HepG2 (cell line): ENCODE results near the gene SVBP. TPM values are rescaled to one million over a fixed set of nuclear protein-coding genes. Genes with fewer than 3 reads are reported as not detected.

ENCODE experiments used
- ATAC-seq: fragments of 200-7000 bp; cut with Tn5 transposase; 3 replicates; pipeline ENCODE4 v1.9.1; 2020; ENCODE audit warnings: mild to moderate bottlenecking, moderate library complexity
- BruUV-seq: library from RNA; stranded (reverse); fragments of 400-500 nt; replicated peaks from 2 replicates; lab custom pipeline; 2021; lab: Mats Ljungman, UMichigan
- CTCF ChIA-PET: fragments of 300-600 bp; formaldehyde crosslinking; extraction: SDS; loops from one replicate; lab custom pipeline; 2021; ENCODE audit warnings: low total read pairs, inconsistent platforms, low intra/inter-chr PET ratio; lab: Yijun Ruan, JAX
- POLR2A ChIA-PET: fragments of 350-600 bp; sonication (Branson Sonifier 250); formaldehyde crosslinking; loops from one replicate; lab custom pipeline; 2020; ENCODE audit warnings: antibody characterized with exemption, inconsistent platforms; lab: Yijun Ruan, JAX
- DNase-seq: peaks from one replicate; pipeline ENCODE4 v3.0.0-alpha.2; 2015; ENCODE audit warnings: low spot score
- FAIRE-seq: peaks from 3 replicates; lab custom pipeline; 2011; peaks lifted over from hg19 to GRCh38; lab: Jason Lieb, UNC
- H2AFZ ChIP-seq: one replicate; pipeline ENCODE4 v1.6.1; 2011; ENCODE audit warnings: low read length, inconsistent platforms
- H3K27ac ChIP-seq: fragments of 300-600 bp; 3 replicates; pipeline ENCODE4 v1.8.0; 2011; ENCODE audit warnings: mixed run types, mild to moderate bottlenecking, mixed read lengths, low read length, inconsistent platforms; ENCODE audit not compliant: insufficient read depth; ENCODE audit errors: extremely low read length
- H3K27me3 ChIP-seq, 2 experiments: fragments of 200-600 bp in 1 of 2; 2 replicates in 1 of 2; 3 replicates in 1 of 2; pipeline versions ENCODE4 v1.6.0 to v1.8.0; 2011; ENCODE audit warnings: low read length in 2 of 2, mild to moderate bottlenecking in 2 of 2, moderate library complexity in 2 of 2, inconsistent platforms in 1 of 2; ENCODE audit not compliant: insufficient read depth in 2 of 2, control insufficient read depth in 1 of 2
- H3K36me3 ChIP-seq, 2 experiments: fragments of 200-600 bp in 1 of 2; replicated peaks in 1 of 2; 2 replicates in 1 of 2; 3 replicates in 1 of 2; pipeline versions ENCODE4 v1.5.1 to v1.8.0; 2011; ENCODE audit warnings: low read length in 2 of 2, inconsistent platforms in 1 of 2; ENCODE audit not compliant: insufficient read depth in 2 of 2, control insufficient read depth in 1 of 2
- H3K4me1 ChIP-seq: 2 replicates; pipeline ENCODE4 v1.5.1; 2012; ENCODE audit warnings: low read length, inconsistent platforms; ENCODE audit not compliant: insufficient read depth
- H3K4me2 ChIP-seq: 2 replicates; pipeline ENCODE4 v1.6.0; 2011; ENCODE audit warnings: low read depth, low read length, inconsistent platforms
- H3K4me3 ChIP-seq, 3 experiments: fragments of 200-600 bp in 1 of 3; sonication (generic), shearing (Covaris generic) in 1 of 3; replicated peaks in 1 of 3; 2 replicates each; pipeline ENCODE4 v1.5.1; 2011 to 2016; ENCODE audit warnings: low read length in 3 of 3, inconsistent platforms in 2 of 3, low read depth in 2 of 3, mild to moderate bottlenecking in 2 of 3, control low read depth in 1 of 3, mixed read lengths in 1 of 3; ENCODE audit not compliant: insufficient read depth in 1 of 3
- H3K79me2 ChIP-seq: one replicate; pipeline ENCODE4 v1.6.1; 2011; ENCODE audit warnings: low read length, inconsistent platforms; ENCODE audit not compliant: insufficient read depth
- H3K9ac ChIP-seq: 2 replicates; pipeline ENCODE4 v1.6.0; 2011; ENCODE audit warnings: mild to moderate bottlenecking, low read depth, low read length, inconsistent platforms; ENCODE audit not compliant: insufficient read depth
- H3K9me3 ChIP-seq: 2 replicates; pipeline ENCODE4 v1.5.1; 2012; ENCODE audit warnings: mild to moderate bottlenecking, low read length
- H4K20me1 ChIP-seq: 2 replicates; pipeline ENCODE4 v1.6.0; 2011; ENCODE audit warnings: inconsistent platforms, mild to moderate bottlenecking, low read length, moderate library complexity; ENCODE audit not compliant: insufficient read depth
- FOXK1 ChIP-seq: sonication (generic); formaldehyde crosslinking; IDR thresholded peaks from 2 replicates; pipeline ENCODE4 v1.4.0; 2020; ENCODE audit warnings: low read depth, missing genetic modification reagents, borderline replicate concordance
- MYPOP ChIP-seq: sonication (generic); formaldehyde crosslinking; IDR thresholded peaks from 2 replicates; pipeline ENCODE4 v1.8.1; 2023; ENCODE audit warnings: mild to moderate bottlenecking, moderate library complexity, missing genetic modification reagents
- PRDM15 ChIP-seq: sonication (generic); formaldehyde crosslinking; IDR thresholded peaks from 2 replicates; pipeline ENCODE4 v1.4.0; 2020; ENCODE audit warnings: missing genetic modification reagents
- ZBTB14 ChIP-seq: sonication (generic); formaldehyde crosslinking; IDR thresholded peaks from 2 replicates; pipeline ENCODE4 v1.4.0; 2020; ENCODE audit warnings: missing genetic modification reagents
- ZNF280B ChIP-seq: sonication (generic); formaldehyde crosslinking; IDR thresholded peaks from 2 replicates; pipeline ENCODE4 v1.5.0; 2020; ENCODE audit warnings: missing genetic modification reagents, mild to moderate bottlenecking, borderline replicate concordance
- ZNF367 ChIP-seq: sonication (generic); formaldehyde crosslinking; IDR thresholded peaks from 2 replicates; pipeline ENCODE4 v1.4.0; 2020; ENCODE audit warnings: missing genetic modification reagents, borderline replicate concordance
- ZNF512B ChIP-seq: sonication (generic); formaldehyde crosslinking; IDR thresholded peaks from 2 replicates; pipeline ENCODE4 v1.5.1; 2020; ENCODE audit warnings: missing genetic modification reagents, mild to moderate bottlenecking, borderline replicate concordance
- ZNF572 ChIP-seq: sonication (generic); formaldehyde crosslinking; IDR thresholded peaks from 2 replicates; pipeline ENCODE4 v1.5.1; 2020; ENCODE audit warnings: mild to moderate bottlenecking, missing genetic modification reagents
- ZSCAN9 ChIP-seq: IDR thresholded peaks from 2 replicates; pipeline ENCODE4 v1.6.1; 2016; ENCODE audit warnings: borderline replicate concordance
- WGBS: methylation state at CpG from one replicate; pipeline ENCODE4 v1.1.6; 2017; ENCODE audit warnings: low lambda C conversion rate; 5-methylcytosine and 5-hydroxymethylcytosine counted together
- in situ Hi-C: cut with HindIII; loops from 2 replicates; pipeline ENCODE4 v1.10.0; 2017; ENCODE audit warnings: low pct_unique_long_range_greater_than_20kb; ENCODE audit not compliant: extremely low pct_ligation_motif_present
- intact Hi-C: fragments of 100-400 bp; cut with micrococcal nuclease; formaldehyde crosslinking; loops from one replicate; pipeline ENCODE4 v1.10.0; 2022; ENCODE audit not compliant: unreplicated experiment
- polyA plus RNA-seq, 8 experiments: library from polyadenylated mRNA; depleted of rRNA in 3 of 8; stranded (reverse) in 7 of 8; unstranded in 1 of 8; fragments of >200 nt; fragmentation: Illumina TruSeq in 4 of 8; extraction: Trizol in 4 of 8; gene quantifications; 2 replicates each; pipeline versions ENCODE4 v1.2.1 to v1.2.3, GENCODE V29; 2011 to 2016; ENCODE audit warnings: low read depth in 4 of 8, missing spikeins in 1 of 8, mixed read lengths in 1 of 8; ENCODE audit not compliant: insufficient read depth in 1 of 8
- total RNA-seq, 5 experiments: library from RNA; depleted of rRNA; stranded (reverse); fragments of >200 nt; fragmentation: Illumina TruSeq; extraction: Trizol; gene quantifications; 2 replicates each; pipeline ENCODE4 v1.2.3, GENCODE V29; 2016; ENCODE audit warnings: low read depth in 1 of 5

SVBP gene
- total and polyA plus RNA-seq, 2 of the 13 experiments (the other 11 are each of a cell fraction or from before 2014, with no cell fraction given) = 28.8 to 48.2 TPM

GRCh38 chr1:42769811-42770210 lies 47.4 kb downstream of the SVBP start:
- in situ Hi-C loops = no loop called here
- peaks cover 38% of the 10 kb centered on the region for H3K4me1 ChIP-seq
- no peak overlapping the region for H3K27ac ChIP-seq
- FAIRE-seq = no peak
- TF ChIP-seq ZBTB14 (CRISPR knock-in tag) (no peak), ZSCAN9 (CRISPR knock-in tag) (no peak), MYPOP (no peak), ZNF280B (no peak), FOXK1 (no peak), ZNF572 (CRISPR knock-in tag) (no peak), PRDM15 (CRISPR knock-in tag) (no peak), ZNF367 (CRISPR knock-in tag) (no peak), ZNF512B (no peak)
- TF ChIP-seq, all 625 proteins: peak for 0
- no TSS peak for BruUV-seq
- no peak overlapping the region for H3K9ac ChIP-seq
- H4K20me1 ChIP-seq = no peaks in the 10 kb centered on the region
- no peak overlapping the region for H3K4me2 ChIP-seq
- 97% methylated on average over 3 of the region's 3 CpGs for whole genome bisulfite sequencing
- H3K36me3 ChIP-seq = peaks cover 5 to 22% of the 10 kb centered on the region in 2 experiments
- H2AFZ ChIP-seq = no peak overlapping the region
- DNase-seq (no peak), ATAC-seq (no peak)
- intact Hi-C loops = loop anchor here (5.0 kb wide), 1 partner anchor 47 kb away; the partner anchor contains the start of genes ERMAP and SVBP
- POLR2A ChIA-PET = no interaction called here
- no peak overlapping the region for H3K4me3 ChIP-seq
- H3K27me3 ChIP-seq = peaks cover 0 to 4% of the 10 kb centered on the region in 2 experiments; a peak in 1 of 5 replicates
- CTCF ChIA-PET = no interaction called here
- no peaks in the 10 kb centered on the region for H3K9me3 ChIP-seq
- H3K79me2 ChIP-seq = peaks cover 66% of the 10 kb centered on the region
